Vagina (tissue), 2 donors: ENCODE data around the gene PDE4D.

Experiments
- CTCF ChIP-seq, 3 experiments: fragments of 450-650 bp in 2 of 3; fragments of 200-600 bp in 1 of 3; sonication (generic) in 1 of 3; IDR thresholded peaks; one replicate each; pipeline ENCODE4 v1.5.1; 2017 to 2019; ENCODE audit warnings: antibody characterized with exemption in 3 of 3, mild to moderate bottlenecking in 2 of 3, moderate library complexity in 2 of 3
- POLR2A ChIP-seq, 2 donors: fragments of 450-650 bp; IDR thresholded peaks; one replicate each; pipeline ENCODE4 v1.6.1; 2017; ENCODE audit warnings: antibody characterized with exemption in 2 of 2, mild to moderate bottlenecking in 2 of 2, moderate library complexity in 2 of 2

DNA sequence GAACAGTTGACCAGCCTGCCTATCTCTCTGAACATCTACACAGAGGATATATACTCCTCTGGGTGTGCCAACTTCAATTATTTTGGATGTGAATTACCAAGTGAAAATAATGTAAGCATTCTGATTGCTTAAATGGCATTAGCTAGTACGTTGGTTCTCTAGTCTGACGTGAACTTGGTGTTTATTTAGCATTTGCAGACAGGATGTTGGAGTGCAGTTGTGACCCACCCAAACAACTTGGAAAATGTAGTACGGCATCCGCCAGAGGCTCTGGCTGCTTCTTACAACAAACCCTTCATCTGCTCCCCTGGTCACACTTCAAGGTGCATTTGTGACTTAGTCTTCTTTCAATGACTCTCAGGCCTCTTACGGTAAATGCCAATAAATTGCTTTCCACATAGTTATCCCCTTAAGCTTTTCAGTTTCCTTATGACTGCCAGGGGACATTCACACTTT, 616.6 kb downstream of the PDE4D start:
- no peak for TF ChIP-seq POLR2A (IDR thresholded peaks at IDR 0.05)
- TF ChIP-seq CTCF (IDR thresholded peaks at IDR 0.05), result no peak
